H1 (cell line): ENCODE data around the gene C19orf47. TPM values are rescaled to one million over a fixed set of nuclear protein-coding genes. Genes with fewer than 3 reads are reported as not detected.

Experiments used
- CHD2 ChIP-seq: IDR thresholded peaks from 2 replicates; pipeline ENCODE4 v1.6.1; 2012; ENCODE audit warnings: low read length, improper control_type of control experiment
- CHD7 ChIP-seq: fragments of 300-600 bp; sonication (generic); IDR thresholded peaks from 2 replicates; pipeline ENCODE4 v1.7.1; 2012; ENCODE audit warnings: low read length, moderate library complexity, mild to moderate bottlenecking, inconsistent platforms; ENCODE audit not compliant: insufficient replicate concordance
- GABPA ChIP-seq: IDR thresholded peaks from 2 replicates; pipeline ENCODE4 v1.6.1; 2011; ENCODE audit warnings: mild to moderate bottlenecking, low read length, moderate library complexity, borderline replicate concordance; ENCODE audit not compliant: insufficient read depth
- polyA plus RNA-seq, 7 experiments: library from polyadenylated mRNA; depleted of rRNA in 3 of 7; stranded (reverse) in 5 of 7; unstranded in 2 of 7; fragments of >200 nt in 5 of 7; fragments of 200-250 nt in 2 of 7; gene quantifications; 1 replicate in 5 of 7; 2 replicates in 1 of 7; 4 replicates in 1 of 7; pipeline versions ENCODE4 v1.2.1 to v1.2.3, GENCODE V29; 2011 to 2013; ENCODE audit warnings: missing spikeins in 2 of 7, mixed read lengths in 2 of 7
- total RNA-seq: library from RNA; stranded (reverse); fragmentation: NEBNext Ultra II Directional; extraction: Animal tissue kit (Norgen Biotek cat#: 25700); gene quantifications from 2 replicates; pipeline ENCODE4 v1.2.1, GENCODE V29; 2021

C19orf47 gene
- total and polyA plus RNA-seq, 2 of the 8 experiments (the other 6 are each of a cell fraction or from before 2014, with no cell fraction given) = 17.8 to 27.3 TPM

- TF ChIP-seq CHD7 (no peak), CHD2 (no peak), GABPA (no peak)
- TF ChIP-seq, all 59 proteins: peak for 0
Measured at GRCh38 chr19:40309666-40310065, 38.5 kb downstream of the C19orf47 start (continued).
